GM23338 (cell line): ENCODE data around the gene FLYWCH1. TPM values are rescaled to one million over a fixed set of nuclear protein-coding genes. Genes with fewer than 3 reads are reported as not detected.

Experiments
- ATAC-seq: fragments of 200-7000 bp; cut with Tn5 transposase; 3 replicates; pipeline ENCODE4 v1.9.1; 2020
- DNase-seq: peaks from one replicate; pipeline ENCODE4 v3.0.0-alpha.2; 2015; ENCODE audit warnings: low spot score
- H2AFZ ChIP-seq: fragments of 200-600 bp; sonication (generic); 2 replicates; pipeline ENCODE4 v1.8.0; 2016; ENCODE audit warnings: antibody characterized with exemption, mild to moderate bottlenecking, moderate library complexity
- H3F3A ChIP-seq: fragments of 200-600 bp; sonication (generic); replicated peaks from 2 replicates; pipeline ENCODE4 v1.8.0; 2017; ENCODE audit warnings: antibody characterized with exemption, mixed run types, low read depth
- H3K27ac ChIP-seq: fragments of 200-600 bp; sonication (generic); 2 replicates; pipeline ENCODE4 v1.6.1; 2016; ENCODE audit warnings: low read depth
- H3K27me3 ChIP-seq: fragments of 200-600 bp; sonication (generic); 2 replicates; pipeline ENCODE4 v1.8.0; 2016; ENCODE audit warnings: mild to moderate bottlenecking, mixed run types, moderate library complexity; ENCODE audit not compliant: insufficient read depth
- H3K36me3 ChIP-seq: fragments of 200-600 bp; sonication (generic); 2 replicates; pipeline ENCODE4 v1.8.0; 2016; ENCODE audit warnings: mild to moderate bottlenecking; ENCODE audit not compliant: insufficient read depth
- H3K4me1 ChIP-seq: fragments of 200-600 bp; sonication (generic); 2 replicates; pipeline ENCODE4 v1.8.0; 2016; ENCODE audit warnings: mild to moderate bottlenecking, moderate library complexity; ENCODE audit not compliant: insufficient read depth
- H3K4me2 ChIP-seq: fragments of 200-600 bp; sonication (generic); 2 replicates; pipeline ENCODE4 v1.7.1; 2017; ENCODE audit warnings: mixed run types
- H3K4me3 ChIP-seq: fragments of 200-600 bp; sonication (generic); 2 replicates; pipeline ENCODE4 v1.6.1; 2016; ENCODE audit warnings: mixed run types
- H3K79me2 ChIP-seq: fragments of 200-600 bp; sonication (generic); replicated peaks from 2 replicates; pipeline ENCODE4 v1.8.0; 2017; ENCODE audit warnings: mild to moderate bottlenecking; ENCODE audit not compliant: insufficient read depth
- H3K9me2 ChIP-seq: fragments of 200-600 bp; sonication (generic); 2 replicates; pipeline ENCODE4 v1.8.0; 2017; ENCODE audit not compliant: insufficient read depth
- H4K20me1 ChIP-seq: fragments of 200-600 bp; sonication (generic); replicated peaks from 2 replicates; pipeline ENCODE4 v1.8.0; 2017; ENCODE audit warnings: mild to moderate bottlenecking; ENCODE audit not compliant: insufficient read depth
- H3K27ac Mint-ChIP-seq: 2 replicates; pipeline ENCODE4 v1.8.0; 2020; ENCODE audit warnings: inconsistent platforms, mild to moderate bottlenecking, moderate library complexity, mixed read lengths
- H3K27me3 Mint-ChIP-seq: 3 replicates; pipeline ENCODE4 v1.8.0; 2022; ENCODE audit warnings: low read depth, mild to moderate bottlenecking, moderate library complexity, mixed read lengths, inconsistent platforms; ENCODE audit not compliant: insufficient read depth, poor library complexity
- H3K36me3 Mint-ChIP-seq: 3 replicates; pipeline ENCODE4 v1.8.0; 2021; ENCODE audit warnings: low read depth, mild to moderate bottlenecking, inconsistent platforms, moderate library complexity, mixed read lengths
- H3K4me1 Mint-ChIP-seq: 3 replicates; pipeline ENCODE4 v1.8.0; 2020; ENCODE audit warnings: mild to moderate bottlenecking, inconsistent platforms, mixed read lengths
- H3K4me3 Mint-ChIP-seq: 3 replicates; pipeline ENCODE4 v1.8.0; 2021; ENCODE audit warnings: moderate library complexity, mild to moderate bottlenecking, inconsistent platforms, mixed read lengths
- H3K9me3 Mint-ChIP-seq: 3 replicates; pipeline ENCODE4 v1.8.0; 2020; ENCODE audit warnings: moderate library complexity, mild to moderate bottlenecking, inconsistent platforms, mixed read lengths
- CREB1 ChIP-seq: fragments of 250-450 bp; sonication (Bioruptor Pico); IDR thresholded peaks from 2 replicates; pipeline ENCODE4 v1.5.0; 2020; ENCODE audit warnings: low read depth, mild to moderate bottlenecking, moderate library complexity
- ETS1 ChIP-seq: IDR thresholded peaks from 2 replicates; pipeline ENCODE4 v1.6.1; 2016; ENCODE audit warnings: antibody characterized with exemption
- EZH2phosphoT487 ChIP-seq: fragments of 200-600 bp; sonication (generic); IDR thresholded peaks from one replicate; pipeline ENCODE4 v1.8.1; 2018; ENCODE audit warnings: antibody characterized with exemption; ENCODE audit not compliant: unreplicated experiment
- NANOG ChIP-seq: IDR thresholded peaks from 2 replicates; pipeline ENCODE4 v1.6.1; 2016; ENCODE audit warnings: antibody characterized with exemption, borderline replicate concordance
- POLR2AphosphoS5 ChIP-seq: IDR thresholded peaks from 2 replicates; pipeline ENCODE4 v1.6.1; 2016; ENCODE audit warnings: antibody characterized with exemption, low read depth
- REST ChIP-seq: IDR thresholded peaks from one replicate; pipeline ENCODE4 v1.6.1; 2018; ENCODE audit warnings: antibody characterized with exemption; ENCODE audit not compliant: unreplicated experiment
- STAT1 ChIP-seq: IDR thresholded peaks from one replicate; pipeline ENCODE4 v1.6.1; 2016; ENCODE audit warnings: antibody characterized with exemption; ENCODE audit not compliant: unreplicated experiment
- ZNF114 ChIP-seq: fragments of 250-450 bp; sonication (Bioruptor Pico); IDR thresholded peaks from 2 replicates; pipeline ENCODE4 v1.5.0; 2020; ENCODE audit warnings: mild to moderate bottlenecking, moderate library complexity
- polyA plus RNA-seq: library from polyadenylated mRNA; unstranded; fragments of >200 nt; fragmentation: Nextera tagmentation; extraction: Ambion mirVana; gene quantifications from 2 replicates; pipeline ENCODE4 v1.2.1, GENCODE V29; 2016
- total RNA-seq: library from RNA; depleted of rRNA; stranded (reverse); fragments of >200 nt; shearing (Covaris generic); gene quantifications from 2 replicates; pipeline ENCODE4 v1.2.3, GENCODE V29; 2014
- TF ChIP-seq, protein P1 (sequence below), 2 experiments: fragments of 200-600 bp in 1 of 2; sonication (generic) in 1 of 2; conservative IDR thresholded peaks; 2 replicates each; pipeline versions ENCODE4 v1.5.1 to v1.6.1; 2016 to 2017; ENCODE audit warnings: antibody characterized with exemption in 2 of 2, low read depth in 2 of 2, mild to moderate bottlenecking in 2 of 2, moderate library complexity in 1 of 2

FLYWCH1 gene
- total and polyA plus RNA-seq, 2 experiments from 2014 or later, result 6.0 to 29.3 TPM

DNA sequence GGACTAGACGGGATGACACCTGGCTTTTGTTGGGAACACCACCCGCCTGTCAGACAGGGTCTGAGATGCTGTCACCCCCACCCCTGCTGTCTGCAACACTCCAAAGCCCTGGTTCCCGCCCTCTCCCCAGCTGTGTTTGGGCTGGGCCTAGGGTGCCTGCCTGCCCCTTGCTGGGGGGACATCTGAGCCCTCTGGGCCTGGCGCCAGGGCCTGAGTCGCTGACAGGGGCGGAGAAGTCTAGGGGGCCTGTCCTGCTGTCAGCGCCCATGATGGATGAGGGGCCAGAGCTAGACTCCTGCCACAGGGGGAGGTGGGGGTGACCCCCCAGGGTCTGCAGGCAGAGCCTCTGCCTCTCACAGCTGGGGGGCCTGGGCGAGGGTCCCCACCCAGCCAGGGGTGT is 76.1 kb downstream of the FLYWCH1 start:
- Mint-ChIP-seq H3K9me3 (no peaks in the 10 kb centered on the region), H3K27ac (no peak overlapping the region), H3K27me3 (peaks cover 7% of the 10 kb centered on the region), H3K36me3 (no peaks in the 10 kb centered on the region), H3K4me1 (peaks cover 32% of the 10 kb centered on the region), H3K4me3 (no peak overlapping the region)
- H2AFZ ChIP-seq, result no peak overlapping the region
- H3K4me2 ChIP-seq, result no peak overlapping the region
- no peak overlapping the region for H3K27ac ChIP-seq
- H3K36me3 ChIP-seq, result no peaks in the 10 kb centered on the region
- DNase-seq (no peak), ATAC-seq (no peak)
- TF ChIP-seq, protein P1, sequence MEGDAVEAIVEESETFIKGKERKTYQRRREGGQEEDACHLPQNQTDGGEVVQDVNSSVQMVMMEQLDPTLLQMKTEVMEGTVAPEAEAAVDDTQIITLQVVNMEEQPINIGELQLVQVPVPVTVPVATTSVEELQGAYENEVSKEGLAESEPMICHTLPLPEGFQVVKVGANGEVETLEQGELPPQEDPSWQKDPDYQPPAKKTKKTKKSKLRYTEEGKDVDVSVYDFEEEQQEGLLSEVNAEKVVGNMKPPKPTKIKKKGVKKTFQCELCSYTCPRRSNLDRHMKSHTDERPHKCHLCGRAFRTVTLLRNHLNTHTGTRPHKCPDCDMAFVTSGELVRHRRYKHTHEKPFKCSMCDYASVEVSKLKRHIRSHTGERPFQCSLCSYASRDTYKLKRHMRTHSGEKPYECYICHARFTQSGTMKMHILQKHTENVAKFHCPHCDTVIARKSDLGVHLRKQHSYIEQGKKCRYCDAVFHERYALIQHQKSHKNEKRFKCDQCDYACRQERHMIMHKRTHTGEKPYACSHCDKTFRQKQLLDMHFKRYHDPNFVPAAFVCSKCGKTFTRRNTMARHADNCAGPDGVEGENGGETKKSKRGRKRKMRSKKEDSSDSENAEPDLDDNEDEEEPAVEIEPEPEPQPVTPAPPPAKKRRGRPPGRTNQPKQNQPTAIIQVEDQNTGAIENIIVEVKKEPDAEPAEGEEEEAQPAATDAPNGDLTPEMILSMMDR (conservative IDR thresholded peaks at IDR 0.05; ENCODE audit: low read depth in 2 of 2), result no peak
- TF ChIP-seq ZNF114 (CRISPR knock-in tag) (no peak), REST (no peak)
- no peaks in the 10 kb centered on the region for H3K79me2 ChIP-seq
- no peaks in the 10 kb centered on the region for H3K27me3 ChIP-seq
- H4K20me1 ChIP-seq, result no peaks in the 10 kb centered on the region
- peaks cover under 1% of the 10 kb centered on the region; the same call in 1 of the 2 replicates for H3F3A ChIP-seq
- H3K4me3 ChIP-seq, result no peak overlapping the region
- peaks cover 24% of the 10 kb centered on the region for H3K4me1 ChIP-seq
- no peaks in the 10 kb centered on the region for H3K9me2 ChIP-seq

DNA sequence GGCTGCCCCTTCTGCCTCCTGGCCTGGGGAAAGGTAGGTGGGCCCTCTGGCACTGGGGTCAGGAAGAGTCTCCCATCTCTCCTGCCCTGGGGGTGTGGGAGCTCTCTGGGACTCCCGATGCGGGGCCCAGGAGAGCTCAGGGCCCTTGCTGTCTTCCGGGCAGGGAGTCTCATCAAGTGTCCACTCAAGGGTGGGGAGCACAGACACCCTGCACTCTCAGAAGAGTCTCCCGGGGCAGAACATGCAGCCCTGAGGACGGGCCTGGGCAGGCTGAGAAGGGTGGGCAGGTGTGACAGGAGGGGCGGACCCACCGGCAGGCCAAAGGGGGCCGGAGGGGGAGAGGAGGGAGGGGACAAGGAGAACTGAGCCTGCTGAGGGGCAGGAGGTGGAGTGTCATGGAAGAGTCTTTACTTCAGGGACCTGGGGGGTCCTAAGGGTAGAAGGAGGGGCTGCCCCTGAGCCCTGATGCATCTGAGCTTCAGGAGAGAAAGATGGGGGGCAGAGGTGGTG is 76.9 kb downstream of the FLYWCH1 start:
- DNase-seq, result no peak
- no peaks in the 10 kb centered on the region for H3K79me2 ChIP-seq
- no peaks in the 10 kb centered on the region; the same call in 1 of the 2 replicates for H3F3A ChIP-seq
- no peak for ATAC-seq
- no peak overlapping the region for H3K4me3 Mint-ChIP-seq
- H3K36me3 ChIP-seq, result no peaks in the 10 kb centered on the region
- no peak overlapping the region for H3K27ac Mint-ChIP-seq
- H3K9me3 Mint-ChIP-seq, result no peaks in the 10 kb centered on the region
- no peaks in the 10 kb centered on the region for H3K27me3 ChIP-seq
- H3K27me3 Mint-ChIP-seq, result peaks cover 7% of the 10 kb centered on the region
- TF ChIP-seq EZH2phosphoT487, result no peak
- no peaks in the 10 kb centered on the region for H3K36me3 Mint-ChIP-seq
- peaks cover 29% of the 10 kb centered on the region for H3K4me1 Mint-ChIP-seq
- no peak overlapping the region for H3K27ac ChIP-seq
- no peak overlapping the region for H3K4me3 ChIP-seq
- no peaks in the 10 kb centered on the region for H4K20me1 ChIP-seq
- H3K4me1 ChIP-seq, result peaks cover 20% of the 10 kb centered on the region
- H2AFZ ChIP-seq, result no peak overlapping the region
- H3K9me2 ChIP-seq, result no peaks in the 10 kb centered on the region
- H3K4me2 ChIP-seq, result no peak overlapping the region

DNA sequence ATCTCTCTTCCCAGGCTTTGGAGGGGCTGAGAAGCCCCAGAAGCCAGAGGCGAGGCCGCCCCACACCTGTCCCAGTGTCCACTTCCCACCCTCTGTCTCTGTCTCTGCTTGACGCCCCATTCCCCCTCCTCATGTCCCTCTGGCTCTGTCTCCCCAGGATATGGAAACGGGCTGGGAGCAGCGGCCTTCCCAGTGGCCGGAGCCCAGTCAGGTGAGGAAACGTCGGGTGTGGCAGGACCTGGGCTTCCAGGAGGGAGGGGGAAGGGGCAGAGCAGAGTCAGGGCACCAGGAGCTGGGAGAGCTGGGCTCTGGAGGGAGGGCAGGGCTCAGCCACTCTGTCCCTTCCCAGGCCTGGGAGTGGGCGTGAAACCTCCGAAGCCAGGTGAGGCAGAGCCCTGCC is 79.2 kb downstream of the FLYWCH1 start:
- H3K36me3 Mint-ChIP-seq, result no peaks in the 10 kb centered on the region
- H3K4me1 Mint-ChIP-seq, result peaks cover 30% of the 10 kb centered on the region
- no peak overlapping the region for H3K27ac Mint-ChIP-seq
- no peak overlapping the region for H3K27ac ChIP-seq
- no peaks in the 10 kb centered on the region for H3K36me3 ChIP-seq
- DNase-seq (peak; percentile 49), ATAC-seq (peak; percentile 30)
- no peak overlapping the region for H2AFZ ChIP-seq
- no peaks in the 10 kb centered on the region for H3K79me2 ChIP-seq
- H3K4me3 Mint-ChIP-seq, result no peak overlapping the region
- no peaks in the 10 kb centered on the region for H3K27me3 ChIP-seq
- H3K4me2 ChIP-seq, result peak overlapping the region; percentile 48
- H3K9me3 Mint-ChIP-seq, result no peaks in the 10 kb centered on the region
- no peaks in the 10 kb centered on the region for H3F3A ChIP-seq
- H4K20me1 ChIP-seq, result no peaks in the 10 kb centered on the region
- H3K9me2 ChIP-seq, result no peaks in the 10 kb centered on the region
- peaks cover 30% of the 10 kb centered on the region for H3K4me1 ChIP-seq
- peaks cover 7% of the 10 kb centered on the region for H3K27me3 Mint-ChIP-seq
- no peak overlapping the region for H3K4me3 ChIP-seq
- no peak for TF ChIP-seq NANOG
- no peak for TF ChIP-seq CREB1
- TF ChIP-seq REST, result no peak
- no peak for TF ChIP-seq POLR2AphosphoS5
- TF ChIP-seq ZNF114 (CRISPR knock-in tag), result no peak
- TF ChIP-seq ETS1, result no peak
- no peak for TF ChIP-seq STAT1
